ENCODE results near the gene MINAR1.

- no peak for TF ChIP-seq CTCF (IDR thresholded peaks at IDR 0.05; ENCODE audit: insufficient read depth, low read depth, low read length)
- no peak for TF ChIP-seq EZH2 (IDR thresholded peaks at IDR 0.05; ENCODE audit: insufficient read depth, low read length)
Observed at GRCh38 chr15:79455943-79456342, 23.8 kb downstream of the MINAR1 start.

All from astrocyte (in vitro differentiated cells and primary cell).